NCI-H1694 treated with DMSO at 0.1 percent for 48 hours (cell line): ENCODE measurements around the gene STOML1.
"Not testable (repeated sequence)": the region's sequence is repeated elsewhere in the genome, so short reads cannot be mapped to it uniquely, and the experiment has no call there.

ENCODE experiments used
- DNase-seq: peaks from one replicate; lab custom pipeline; 2025; lab: John Stamatoyannopoulos, UW

Gene STOML1

GRCh38 chr15:73960472-73961070 lies 31.5 kb downstream of the STOML1 start:
- not testable (repeated sequence) for DNase-seq

DNA sequence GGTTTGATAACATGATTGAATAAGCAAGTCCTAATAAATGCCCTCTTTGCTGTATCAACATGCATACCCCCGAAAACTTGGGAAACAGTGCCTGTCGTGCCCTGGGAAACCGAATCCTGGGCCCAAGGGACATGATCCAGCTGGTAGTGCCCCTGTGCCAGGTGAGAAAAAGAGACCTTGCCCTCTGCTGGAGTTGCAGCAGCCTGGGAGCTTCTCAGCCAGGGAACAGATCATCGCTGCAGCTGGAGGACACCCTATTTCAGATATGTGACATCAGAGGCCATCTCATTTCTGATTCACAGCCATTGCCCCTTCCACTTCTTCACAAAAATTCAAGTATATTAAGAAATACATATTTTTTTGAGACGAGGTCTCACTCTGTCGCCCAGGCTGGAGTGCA lies 32.3 kb downstream of the STOML1 start:
- no peak for DNase-seq

GRCh38 chr15:73959012-73959581 lies 33.0 kb downstream of the STOML1 start:
- peak; percentile 39 for DNase-seq

GRCh38 chr15:73957785-73958184 lies 34.3 kb downstream of the STOML1 start:
- DNase-seq, result no peak

DNA sequence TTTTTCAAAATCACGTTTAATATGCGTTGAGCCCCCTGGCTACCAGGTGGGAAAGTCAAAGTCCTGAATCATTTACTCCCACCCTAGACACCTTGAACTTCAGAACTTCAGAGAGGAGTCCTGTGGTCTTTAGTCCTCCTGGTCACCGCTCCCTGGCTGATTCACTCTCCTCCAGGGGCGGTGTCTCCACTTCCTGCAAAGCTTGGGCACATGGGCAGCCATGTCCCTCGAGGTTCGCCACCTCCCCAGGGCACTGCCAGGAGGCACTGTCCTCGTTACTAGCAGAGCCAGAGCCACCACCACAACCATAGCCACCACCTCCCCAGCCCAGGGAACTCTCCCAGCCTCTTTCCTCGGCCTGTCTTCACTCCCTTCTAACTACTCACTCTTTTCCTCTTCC lies 34.8 kb downstream of the STOML1 start:
- DNase-seq, result no peak

DNA sequence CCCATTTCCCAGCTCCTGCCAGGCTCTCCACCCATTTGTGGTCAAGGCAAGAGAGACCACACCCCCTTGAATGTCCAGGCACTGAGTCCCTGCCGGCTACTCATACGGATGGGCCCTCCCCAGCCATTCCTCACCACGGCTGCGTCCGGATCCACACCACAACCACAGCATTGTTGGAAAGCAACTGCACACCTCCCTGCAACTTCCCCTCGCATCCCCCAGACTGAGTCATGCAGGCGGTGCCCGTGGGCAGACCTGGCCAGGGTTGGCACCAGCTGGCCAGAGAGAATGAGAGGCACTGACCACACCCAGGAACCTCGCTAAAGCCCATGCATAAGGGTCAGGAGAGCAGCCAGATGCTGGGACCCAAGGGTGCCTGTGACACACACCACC lies 35.4 kb downstream of the STOML1 start:
- no peak for DNase-seq

DNA sequence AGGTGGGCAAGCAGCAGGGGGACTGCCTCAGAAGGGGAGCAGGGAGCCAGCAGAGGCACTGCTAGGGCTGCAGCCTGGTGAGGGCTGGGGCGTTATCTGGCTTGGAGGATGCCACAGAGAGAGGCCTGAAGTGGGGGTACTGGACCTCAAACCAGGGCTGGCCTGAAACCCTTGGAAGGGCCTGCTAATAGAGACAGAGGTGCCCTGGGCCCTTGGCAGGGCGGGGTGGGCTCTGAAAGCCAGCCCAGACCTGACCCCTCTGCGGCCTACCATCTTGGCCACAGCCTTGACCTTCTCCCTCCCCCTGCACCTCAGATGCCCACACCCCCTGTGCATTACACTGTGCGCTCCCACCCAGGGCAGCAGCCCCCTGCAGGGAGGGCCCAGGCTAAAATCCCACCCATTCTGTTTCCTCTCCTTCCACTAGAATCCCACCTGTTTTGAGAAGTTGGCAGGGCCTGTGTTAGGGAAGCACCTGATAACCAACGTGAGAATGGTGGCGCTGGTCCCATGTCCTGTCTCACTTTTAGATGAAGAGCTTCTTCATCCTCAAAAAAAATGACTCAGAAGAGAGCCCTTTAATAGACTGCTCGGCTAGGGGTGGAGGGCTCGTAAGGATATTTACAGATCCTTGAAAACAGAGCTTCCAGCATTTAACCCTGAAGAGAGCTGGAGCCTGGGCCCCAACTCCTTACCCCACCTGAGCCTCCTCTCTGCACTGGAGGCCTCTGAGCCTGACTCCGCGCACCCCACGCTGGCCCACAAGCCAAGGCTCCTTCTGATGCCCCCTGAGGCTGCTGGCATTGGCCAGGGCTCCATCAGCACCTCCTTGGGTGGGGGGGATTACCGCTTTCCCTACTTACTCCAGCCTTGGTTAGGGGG lies 36.0 kb downstream of the STOML1 start:
- DNase-seq, result no peak

- DNase-seq, result no peak
Measured at GRCh38 chr15:73955326-73955725, 36.8 kb downstream of the STOML1 start.

DNA sequence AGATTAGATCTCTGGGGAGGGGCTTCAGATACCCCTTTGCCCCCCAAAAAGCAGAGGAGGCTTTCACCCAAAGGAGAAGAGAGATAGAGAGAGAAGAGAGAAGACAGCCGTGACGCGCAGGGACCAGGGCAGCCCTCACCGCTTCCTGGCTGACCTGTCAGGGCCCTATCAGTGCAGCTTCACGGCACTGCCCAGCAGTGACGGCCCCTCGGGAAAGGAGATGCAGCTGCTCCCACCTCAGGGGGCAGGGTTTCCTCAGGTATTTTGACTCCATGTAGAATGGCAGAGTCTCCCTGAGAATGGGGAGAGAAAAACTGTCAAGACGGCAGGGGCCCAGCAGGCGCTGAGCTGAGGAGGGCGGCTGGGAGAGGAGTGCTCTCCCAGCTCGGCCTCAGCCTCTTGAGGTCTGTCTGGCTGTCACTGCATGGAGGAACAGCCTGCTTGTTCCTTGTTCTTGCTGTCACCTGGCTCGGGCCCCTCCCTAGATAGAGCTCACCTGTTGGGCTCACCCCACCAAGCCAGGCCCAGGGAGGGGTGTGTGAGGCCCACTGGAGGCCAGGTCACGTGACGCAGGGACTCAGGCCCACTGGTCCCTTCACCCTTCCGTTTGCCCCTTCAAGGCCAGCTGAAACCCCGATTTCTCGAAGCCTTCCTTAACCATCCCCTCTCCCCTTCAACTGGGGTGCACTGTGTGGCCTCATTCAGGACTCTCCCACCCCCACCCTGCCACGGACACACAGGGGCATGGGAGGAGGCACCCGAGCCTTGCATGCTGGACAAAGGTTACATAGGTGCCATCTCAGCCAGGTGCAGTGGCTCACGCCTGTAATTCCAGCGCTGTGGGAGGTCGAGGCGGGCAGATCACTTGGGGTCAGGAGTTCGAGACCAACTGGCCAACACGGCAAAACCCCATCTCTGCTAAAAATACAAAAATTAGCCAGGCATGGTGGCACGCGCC lies 37.6 kb downstream of the STOML1 start:
- no peak for DNase-seq

GRCh38 chr15:73952913-73953750 lies 39.0 kb downstream of the STOML1 start:
- no peak for DNase-seq

GRCh38 chr15:73952171-73952912 lies 39.8 kb downstream of the STOML1 start:
- DNase-seq, result no peak

GRCh38 chr15:73951601-73952000 lies 40.5 kb downstream of the STOML1 start:
- DNase-seq, result no peak

GRCh38 chr15:73950831-73951561 lies 41.1 kb downstream of the STOML1 start:
- DNase-seq, result peak; percentile 85

GRCh38 chr15:73950479-73950830 lies 41.6 kb downstream of the STOML1 start:
- no peak for DNase-seq

GRCh38 chr15:73949496-73949895 lies 42.6 kb downstream of the STOML1 start:
- DNase-seq, result no peak

DNA sequence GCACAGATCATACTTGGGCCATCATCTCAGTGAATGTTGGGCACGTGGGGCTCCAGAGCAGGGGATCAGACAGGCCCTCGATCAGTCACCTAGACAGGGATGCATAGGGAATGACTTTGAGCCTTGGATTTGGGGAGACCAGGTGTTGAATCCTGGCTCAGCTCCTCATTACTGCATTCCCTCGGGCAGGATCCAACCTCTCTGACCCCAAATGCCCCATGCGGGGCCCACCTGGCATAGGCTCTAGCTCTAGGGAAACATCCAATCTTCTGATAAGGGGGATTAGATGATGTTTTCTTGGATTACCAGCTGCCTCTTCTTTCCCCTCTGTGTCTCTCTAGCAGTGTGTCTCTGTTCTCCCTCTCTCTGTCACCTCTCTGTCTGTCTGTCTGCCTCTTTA lies 43.1 kb downstream of the STOML1 start:
- no peak for DNase-seq

DNA sequence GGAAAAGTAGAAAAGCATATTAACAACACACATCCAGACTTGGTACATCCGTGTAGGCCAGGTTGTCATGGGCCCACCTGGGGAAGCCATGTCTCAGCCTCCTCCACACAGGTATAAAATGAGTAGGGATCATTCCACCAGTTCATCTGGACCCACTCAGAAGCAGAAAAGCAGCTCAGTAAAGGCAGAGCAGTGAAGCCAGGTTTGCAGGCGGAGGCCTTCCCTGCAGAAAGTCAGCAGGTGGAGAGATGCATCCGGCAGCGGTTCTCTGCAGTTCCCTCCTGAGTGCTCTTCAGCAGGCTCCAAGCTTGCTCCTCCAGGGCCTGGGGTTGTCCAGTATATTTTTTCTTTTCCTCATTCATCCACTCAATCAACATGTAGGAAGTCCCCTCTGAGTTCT lies 43.7 kb downstream of the STOML1 start:
- DNase-seq, result no peak

DNA sequence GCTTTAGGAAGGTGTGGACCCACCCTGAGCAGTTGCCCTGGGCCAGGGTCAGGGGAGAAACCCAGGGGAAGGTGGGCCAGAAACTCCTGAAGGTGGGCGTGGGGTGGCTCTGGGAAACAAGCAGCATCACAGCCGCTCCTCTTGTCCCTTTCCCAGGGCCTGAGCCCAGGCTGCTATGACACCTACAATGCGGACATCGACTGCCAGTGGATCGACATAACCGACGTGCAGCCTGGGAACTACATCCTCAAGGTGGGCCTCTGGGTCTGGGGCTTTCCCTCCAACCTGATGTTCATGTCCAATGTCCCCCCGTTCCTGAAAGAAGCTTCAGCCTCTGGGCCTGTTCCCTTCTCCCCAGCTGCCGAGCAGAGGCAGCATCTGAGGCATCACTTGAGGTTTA lies 44.4 kb downstream of the STOML1 start:
- DNase-seq, result no peak

GRCh38 chr15:73946795-73947370 lies 45.2 kb downstream of the STOML1 start:
- DNase-seq, result no peak
